SU-DHL-6 (cell line): Measurements from ENCODE around the gene WFDC6.

Source experiments
- H2AFZ ChIP-seq: fragments of 200-600 bp; sonication (generic); 2 replicates; pipeline ENCODE4 v1.6.1; 2014; ENCODE audit warnings: low read depth, mild to moderate bottlenecking, moderate library complexity, mixed read lengths, antibody characterized with exemption, low read length; ENCODE audit not compliant: severe bottlenecking
- H3F3A ChIP-seq: fragments of 200-600 bp; shearing (Covaris generic); 2 replicates; pipeline ENCODE4 v1.6.0; 2016; ENCODE audit warnings: antibody characterized with exemption, mild to moderate bottlenecking; ENCODE audit not compliant: insufficient read depth
- H3K27ac ChIP-seq: fragments of 200-600 bp; sonication (generic); 2 replicates; pipeline ENCODE4 v1.5.1; 2016; ENCODE audit warnings: low read depth, mild to moderate bottlenecking, low read length, moderate library complexity, mixed read lengths
- H3K27me3 ChIP-seq: fragments of 200-600 bp; sonication (generic), shearing (Covaris generic); 2 replicates; pipeline ENCODE4 v1.6.0; 2014; ENCODE audit warnings: mild to moderate bottlenecking, low read length
- H3K36me3 ChIP-seq: fragments of 200-600 bp; sonication (generic); 2 replicates; pipeline ENCODE4 v1.6.1; 2014; ENCODE audit warnings: mild to moderate bottlenecking, low read length, mixed read lengths
- H3K4me2 ChIP-seq: fragments of 300-600, 200-600 bp; shearing (Covaris generic), sonication (generic); 2 replicates; pipeline ENCODE4 v1.6.0; 2014; ENCODE audit warnings: low read length, low read depth, mild to moderate bottlenecking; ENCODE audit not compliant: poor library complexity, severe bottlenecking
- H3K4me3 ChIP-seq: fragments of 200-600 bp; sonication (generic); 2 replicates; pipeline ENCODE4 v1.5.1; 2014; ENCODE audit warnings: antibody characterized with exemption, low read length, mild to moderate bottlenecking, mixed read lengths; ENCODE audit not compliant: insufficient read depth, poor library complexity, severe bottlenecking
- H3K79me2 ChIP-seq: fragments of 200-600 bp; sonication (generic); 2 replicates; pipeline ENCODE4 v1.6.1; 2014; ENCODE audit warnings: mild to moderate bottlenecking, low read length, moderate library complexity; ENCODE audit not compliant: insufficient read depth
- H3K9ac ChIP-seq: fragments of 200-600 bp; sonication (generic); 2 replicates; pipeline ENCODE4 v1.7.0; 2014; ENCODE audit warnings: mild to moderate bottlenecking, low read length
- H3K9me2 ChIP-seq: fragments of 200-600 bp; sonication (generic); replicated peaks from 2 replicates; pipeline ENCODE4 v1.6.1; 2014; ENCODE audit warnings: low read length; ENCODE audit not compliant: insufficient read depth
- H3K9me3 ChIP-seq: fragments of 200-600 bp; sonication (generic); 2 replicates; pipeline ENCODE4 v1.6.1; 2014; ENCODE audit warnings: low read length, mixed read lengths; ENCODE audit not compliant: insufficient read depth
- H4K20me1 ChIP-seq: fragments of 200-600 bp; sonication (generic); 2 replicates; pipeline ENCODE4 v1.6.1; 2014; ENCODE audit warnings: low read depth, mild to moderate bottlenecking, antibody characterized with exemption, low read length, moderate library complexity, mixed read lengths
- EZH2phosphoT487 ChIP-seq: fragments of 200-600 bp; sonication (generic), shearing (Covaris generic); conservative IDR thresholded peaks from 2 replicates; pipeline ENCODE4 v1.6.1; 2018; ENCODE audit warnings: mild to moderate bottlenecking, antibody characterized with exemption, low read length, moderate library complexity, mixed read lengths
- TF ChIP-seq, protein P1 (sequence below): fragments of 200-600 bp; sonication (generic); IDR thresholded peaks from one replicate; pipeline ENCODE4 v1.5.1; 2017; ENCODE audit warnings: antibody characterized with exemption, mild to moderate bottlenecking, low read length, moderate library complexity; ENCODE audit not compliant: insufficient read depth, poor library complexity, severe bottlenecking

Gene WFDC6

DNA sequence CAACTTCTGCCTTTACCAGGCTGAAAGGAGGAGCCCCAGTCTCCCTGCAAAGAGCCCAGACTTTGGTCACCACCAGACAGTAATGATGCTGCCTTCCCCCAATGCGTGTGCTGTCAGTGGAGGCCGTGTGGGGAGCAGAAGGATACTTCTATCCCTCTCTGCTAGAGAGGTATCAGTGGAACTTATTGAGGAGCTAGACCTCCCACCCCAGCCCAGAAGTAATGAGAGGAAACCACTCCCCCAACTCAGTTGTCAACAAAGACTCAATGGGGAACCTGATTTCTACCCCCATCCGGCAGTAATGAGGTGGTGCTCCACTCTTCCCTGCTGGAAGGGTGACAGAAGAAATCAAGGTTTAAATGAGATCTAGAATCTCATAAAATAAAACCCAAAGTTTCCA is 44.2 kb upstream of the WFDC6 start:
- Histone ChIP-seq H4K20me1 (no peaks in the 10 kb centered on the region), H3K4me3 (no peak overlapping the region), H3K27ac (no peak overlapping the region), H3K4me2 (no peak overlapping the region), H2AFZ (no peak overlapping the region), H3K9me2 (no peaks in the 10 kb centered on the region), H3K79me2 (no peaks in the 10 kb centered on the region), H3K9ac (no peak overlapping the region), H3K27me3 (no peaks in the 10 kb centered on the region), H3K9me3 (no peaks in the 10 kb centered on the region), H3K36me3 (no peaks in the 10 kb centered on the region), H3F3A (no peaks in the 10 kb centered on the region)
- no peak for TF ChIP-seq EZH2phosphoT487
- TF ChIP-seq, protein P1, sequence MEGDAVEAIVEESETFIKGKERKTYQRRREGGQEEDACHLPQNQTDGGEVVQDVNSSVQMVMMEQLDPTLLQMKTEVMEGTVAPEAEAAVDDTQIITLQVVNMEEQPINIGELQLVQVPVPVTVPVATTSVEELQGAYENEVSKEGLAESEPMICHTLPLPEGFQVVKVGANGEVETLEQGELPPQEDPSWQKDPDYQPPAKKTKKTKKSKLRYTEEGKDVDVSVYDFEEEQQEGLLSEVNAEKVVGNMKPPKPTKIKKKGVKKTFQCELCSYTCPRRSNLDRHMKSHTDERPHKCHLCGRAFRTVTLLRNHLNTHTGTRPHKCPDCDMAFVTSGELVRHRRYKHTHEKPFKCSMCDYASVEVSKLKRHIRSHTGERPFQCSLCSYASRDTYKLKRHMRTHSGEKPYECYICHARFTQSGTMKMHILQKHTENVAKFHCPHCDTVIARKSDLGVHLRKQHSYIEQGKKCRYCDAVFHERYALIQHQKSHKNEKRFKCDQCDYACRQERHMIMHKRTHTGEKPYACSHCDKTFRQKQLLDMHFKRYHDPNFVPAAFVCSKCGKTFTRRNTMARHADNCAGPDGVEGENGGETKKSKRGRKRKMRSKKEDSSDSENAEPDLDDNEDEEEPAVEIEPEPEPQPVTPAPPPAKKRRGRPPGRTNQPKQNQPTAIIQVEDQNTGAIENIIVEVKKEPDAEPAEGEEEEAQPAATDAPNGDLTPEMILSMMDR = no peak

DNA sequence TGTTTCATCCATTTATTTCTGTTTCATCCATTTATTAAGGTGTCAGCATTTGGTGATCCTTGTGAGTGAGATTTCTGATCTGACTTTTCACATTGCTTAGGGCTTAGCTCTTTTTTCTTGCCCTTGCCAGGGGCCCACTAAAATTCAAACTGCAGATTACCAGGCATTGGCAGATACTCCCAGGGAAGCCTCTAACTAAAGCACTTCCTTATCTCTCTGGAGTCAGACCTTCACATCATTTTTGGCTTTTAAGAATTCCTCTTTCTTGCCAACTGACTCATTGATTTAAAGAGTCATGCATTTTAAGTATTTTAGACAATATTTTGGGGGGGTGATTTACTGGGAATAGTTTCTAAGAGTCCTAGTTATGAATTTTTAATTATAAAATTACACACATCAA is 42.4 kb upstream of the WFDC6 start:
- Histone ChIP-seq H3K9ac (no peak overlapping the region), H3K9me3 (no peaks in the 10 kb centered on the region), H4K20me1 (no peaks in the 10 kb centered on the region), H3K27ac (no peak overlapping the region), H3K27me3 (no peaks in the 10 kb centered on the region), H3K9me2 (no peaks in the 10 kb centered on the region), H3K4me3 (no peak overlapping the region), H3K79me2 (no peaks in the 10 kb centered on the region), H3K4me2 (no peak overlapping the region), H2AFZ (no peak overlapping the region), H3K36me3 (no peaks in the 10 kb centered on the region), H3F3A (no peaks in the 10 kb centered on the region)
- no peak for TF ChIP-seq EZH2phosphoT487
- TF ChIP-seq, protein P1 = no peak

DNA sequence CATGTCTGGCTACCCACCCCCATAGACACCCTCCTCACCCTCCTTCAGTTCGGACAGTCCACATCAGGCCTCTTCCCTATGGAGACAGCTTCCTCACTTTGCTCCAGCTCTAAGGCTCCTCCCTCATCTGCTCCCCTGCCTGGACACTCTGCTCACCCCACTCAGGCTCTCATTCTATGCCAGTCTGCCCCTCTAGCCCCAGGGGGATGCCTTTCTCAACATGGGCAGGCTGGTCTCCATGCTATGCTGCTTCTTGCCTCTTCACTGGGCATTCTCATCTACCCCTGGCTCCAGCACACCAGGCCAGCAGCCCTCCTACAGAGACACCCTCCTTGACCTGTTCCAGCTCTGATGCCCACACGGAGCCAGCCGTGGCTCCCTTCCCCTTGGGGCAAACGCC is 39.9 kb upstream of the WFDC6 start, which contains the start of gene WFDC8:
TSS of gene WFDC8 (minus strand) at position 101 of the 400 bp plus-strand sequence. CDS start at position 64, 37 bp downstream.
- no peaks in the 10 kb centered on the region for H3K79me2 ChIP-seq
- H4K20me1 ChIP-seq = no peaks in the 10 kb centered on the region
- TF ChIP-seq, protein P1 = no peak
- no peak for TF ChIP-seq EZH2phosphoT487
- no peak within 1 kb of the TSS for H3K4me2 ChIP-seq
- H3K27me3 ChIP-seq = no peaks in the 10 kb centered on the region
- H3K27ac ChIP-seq = no peak within 1 kb of the TSS
- H3K9ac ChIP-seq = no peak within 1 kb of the TSS
- no peak within 1 kb of the TSS for H3K4me3 ChIP-seq
- H3K9me3 ChIP-seq = no peaks in the 10 kb centered on the region
- no peaks in the 10 kb centered on the region for H3K36me3 ChIP-seq
- no peaks in the 10 kb centered on the region for H3K9me2 ChIP-seq
- no peaks in the 10 kb centered on the region for H3F3A ChIP-seq
- no peak within 1 kb of the TSS for H2AFZ ChIP-seq
